ENCODE measurements around the gene GRM4.

- TF ChIP-seq CTCF (conservative IDR thresholded peaks at IDR 0.05; ENCODE audit: low read length) (no peak), EZH2phosphoT487 (IDR thresholded peaks at IDR 0.05; ENCODE audit: borderline replicate concordance) (no peak)
Observed at GRCh38 chr6:34092631-34093030, 53.3 kb downstream of the GRM4 start.
